Tibial nerve (tissue), 4 donors: ENCODE measurements around the gene DDX47. TPM values are rescaled to one million over a fixed set of nuclear protein-coding genes. Genes with fewer than 3 reads are reported as not detected.

Experiments
- DNase-seq, 2 donors: peaks; one replicate each; pipeline ENCODE4 v3.0.0-alpha.2; 2019; ENCODE audit warnings: low spot score in 2 of 2
- H3K27ac ChIP-seq, 4 donors: fragments of 200-600 bp; sonication (generic) in 3 of 4; one replicate each; pipeline ENCODE4 v1.5.1; 2017 to 2019; ENCODE audit warnings: mild to moderate bottlenecking in 1 of 4
- H3K27me3 ChIP-seq, 2 donors: fragments of 200-600 bp; sonication (generic) in 1 of 2; one replicate each; pipeline versions ENCODE4 v1.5.1 to v1.6.0; 2017 to 2019
- H3K36me3 ChIP-seq, 3 donors: fragments of 200-600 bp; sonication (generic); one replicate each; pipeline ENCODE4 v1.5.1; 2018 to 2019
- H3K4me1 ChIP-seq, 4 donors: fragments of 200-600 bp; sonication (generic) in 3 of 4; one replicate each; pipeline ENCODE4 v1.5.1; 2017 to 2019
- H3K4me3 ChIP-seq, 4 donors: fragments of 200-600 bp; sonication (generic) in 3 of 4; one replicate each; pipeline ENCODE4 v1.5.1; 2017 to 2019; ENCODE audit warnings: mild to moderate bottlenecking in 1 of 4, moderate library complexity in 1 of 4
- H3K9me3 ChIP-seq, 4 donors: fragments of 200-600 bp; sonication (generic) in 3 of 4; one replicate each; pipeline ENCODE4 v1.5.1; 2017 to 2019
- EP300 ChIP-seq, 2 donors: sonication (generic); formaldehyde crosslinking; IDR thresholded peaks; one replicate each; pipeline ENCODE4 v1.6.1; 2017; ENCODE audit warnings: antibody characterized with exemption in 2 of 2, mild to moderate bottlenecking in 1 of 2
- POLR2A ChIP-seq, 2 donors: fragments of 450-650 bp; IDR thresholded peaks; one replicate each; pipeline ENCODE4 v1.6.1; 2017; ENCODE audit warnings: antibody characterized with exemption in 2 of 2, mild to moderate bottlenecking in 2 of 2, moderate library complexity in 2 of 2
- WGBS, 2 donors: methylation state at CpG; one replicate each; pipeline ENCODE4 v1.1.5; 2018; 5-methylcytosine and 5-hydroxymethylcytosine counted together
- small RNA-seq: library from RNA; depleted of rRNA; stranded (forward); fragments of <200 nt; gene quantifications from one replicate; pipeline ENCODE3, GENCODE V24; 2016
- total RNA-seq, 4 donors: library from RNA; depleted of rRNA; stranded (reverse); fragments of >200 nt; gene quantifications; one replicate each; pipeline ENCODE4 v1.1.0, GENCODE V29; 2016
- TF ChIP-seq, protein P1 (sequence below), 5 experiments: fragments of 200-600 bp in 3 of 5; fragments of 450-650 bp in 2 of 5; sonication (generic) in 3 of 5; IDR thresholded peaks; one replicate each; pipeline ENCODE4 v1.5.1; 2016 to 2019; ENCODE audit warnings: antibody characterized with exemption in 5 of 5, mild to moderate bottlenecking in 3 of 5, moderate library complexity in 2 of 5

The DDX47 gene
- total RNA-seq, 4 donors from 2014 or later = 39.4 to 50.0 (median 47.8) TPM

- Histone ChIP-seq H3K9me3 (no peaks in the 10 kb centered on the region), H3K4me1 (no peaks in the 10 kb centered on the region), H3K27me3 (no peaks in the 10 kb centered on the region), H3K36me3 (no peaks in the 10 kb centered on the region), H3K27ac (no peak overlapping the region), H3K4me3 (no peak overlapping the region)
- DNase-seq = no peak
- 71 to 83% methylated on average over 5 of the region's 5 CpGs for WGBS, 2 donors
- TF ChIP-seq POLR2A (IDR thresholded peaks at IDR 0.05) (no peak), EP300 (IDR thresholded peaks at IDR 0.05) (no peak)
- TF ChIP-seq, protein P1, sequence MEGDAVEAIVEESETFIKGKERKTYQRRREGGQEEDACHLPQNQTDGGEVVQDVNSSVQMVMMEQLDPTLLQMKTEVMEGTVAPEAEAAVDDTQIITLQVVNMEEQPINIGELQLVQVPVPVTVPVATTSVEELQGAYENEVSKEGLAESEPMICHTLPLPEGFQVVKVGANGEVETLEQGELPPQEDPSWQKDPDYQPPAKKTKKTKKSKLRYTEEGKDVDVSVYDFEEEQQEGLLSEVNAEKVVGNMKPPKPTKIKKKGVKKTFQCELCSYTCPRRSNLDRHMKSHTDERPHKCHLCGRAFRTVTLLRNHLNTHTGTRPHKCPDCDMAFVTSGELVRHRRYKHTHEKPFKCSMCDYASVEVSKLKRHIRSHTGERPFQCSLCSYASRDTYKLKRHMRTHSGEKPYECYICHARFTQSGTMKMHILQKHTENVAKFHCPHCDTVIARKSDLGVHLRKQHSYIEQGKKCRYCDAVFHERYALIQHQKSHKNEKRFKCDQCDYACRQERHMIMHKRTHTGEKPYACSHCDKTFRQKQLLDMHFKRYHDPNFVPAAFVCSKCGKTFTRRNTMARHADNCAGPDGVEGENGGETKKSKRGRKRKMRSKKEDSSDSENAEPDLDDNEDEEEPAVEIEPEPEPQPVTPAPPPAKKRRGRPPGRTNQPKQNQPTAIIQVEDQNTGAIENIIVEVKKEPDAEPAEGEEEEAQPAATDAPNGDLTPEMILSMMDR (IDR thresholded peaks at IDR 0.05) = no peak
These were observed 64.1 kb downstream of the DDX47 start for GRCh38 chr12:12877153-12877768.

GRCh38 chr12:12877781-12878455 lies 64.8 kb downstream of the DDX47 start:
- TF ChIP-seq, protein P1 (IDR thresholded peaks at IDR 0.05) = no peak
- TF ChIP-seq POLR2A (IDR thresholded peaks at IDR 0.05) = no peak
- H3K9me3 ChIP-seq = no peaks in the 10 kb centered on the region
- H3K4me3 ChIP-seq = no peak overlapping the region
- H3K27ac ChIP-seq = no peak overlapping the region
- DNase-seq = no peak
- H3K36me3 ChIP-seq = no peaks in the 10 kb centered on the region
- 49 to 64% methylated on average over 9 of the region's 9 CpGs for WGBS, 2 donors
- no peaks in the 10 kb centered on the region for H3K4me1 ChIP-seq
- H3K27me3 ChIP-seq = no peaks in the 10 kb centered on the region

Small RNAs within 50 kb of the gene (small RNA-seq; reads per million reads assigned to genes)
- gene AC007215.1 (not detected), gene MIR613 (not detected)

Other genes with a start within 250 kb of the DDX47 start
- 10 to 100 TPM; 39.9 to 74.7 (median 52.9) TPM for gene CREBL2, start 201.5 kb upstream of the DDX47 start, total RNA-seq
- gene GPR19, start 117.2 kb upstream of the DDX47 start, total RNA-seq = 1 to 10 TPM in 1 of 4 donors, not detected in 3; 1.3 TPM
- 100 to 1,000 TPM in 3 of 4 donors, 10 to 100 TPM in 1; 77.4 to 142 (median 114) TPM for gene CDKN1B, start 96.0 kb upstream of the DDX47 start, total RNA-seq
- 100 to 1,000 TPM in 1 of 4 donors, 10 to 100 TPM in 3; 43.7 to 138 (median 83.9) TPM for gene APOLD1, start 27.7 kb upstream of the DDX47 start, total RNA-seq
- 10 to 100 TPM in 1 of 4 donors, 1 to 10 TPM in 3; 2.1 to 12.3 (median 4.3) TPM for gene GPRC5A, start 78.2 kb downstream of the DDX47 start, total RNA-seq
- gene GPRC5D, start 138.8 kb downstream of the DDX47 start, total RNA-seq = not detected
- 10 to 100 TPM; 42.7 to 61.0 (median 51.7) TPM for gene HEBP1, start 186.9 kb downstream of the DDX47 start, total RNA-seq
- gene FAM234B, start 231.0 kb downstream of the DDX47 start, total RNA-seq = 10 to 100 TPM in 2 of 4 donors, 1 to 10 TPM in 2; 2.0 to 12.6 (median 8.4) TPM